ENCODE data around the gene PADI3.

DNA sequence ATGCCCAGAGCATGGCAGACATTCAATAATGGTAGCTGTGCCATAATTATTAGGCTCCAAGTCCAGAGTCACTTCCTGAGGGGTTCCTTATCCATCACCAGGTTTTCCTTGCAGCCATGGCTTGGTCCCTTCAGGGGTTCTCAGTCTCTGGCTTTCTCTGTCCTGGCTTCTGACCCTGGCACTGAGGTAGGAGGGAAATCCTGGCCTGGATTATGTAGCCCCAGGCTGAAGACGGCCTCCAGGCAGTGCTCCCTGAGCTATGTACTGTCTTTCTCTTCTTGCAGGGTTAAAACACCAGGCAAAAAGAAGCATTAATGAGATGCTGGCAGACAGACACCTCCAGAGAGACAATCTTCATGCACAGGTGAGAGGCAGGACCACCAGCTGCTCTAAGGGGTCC, 9.5 kb upstream of the PADI3 start:
- TF ChIP-seq, protein P1, sequence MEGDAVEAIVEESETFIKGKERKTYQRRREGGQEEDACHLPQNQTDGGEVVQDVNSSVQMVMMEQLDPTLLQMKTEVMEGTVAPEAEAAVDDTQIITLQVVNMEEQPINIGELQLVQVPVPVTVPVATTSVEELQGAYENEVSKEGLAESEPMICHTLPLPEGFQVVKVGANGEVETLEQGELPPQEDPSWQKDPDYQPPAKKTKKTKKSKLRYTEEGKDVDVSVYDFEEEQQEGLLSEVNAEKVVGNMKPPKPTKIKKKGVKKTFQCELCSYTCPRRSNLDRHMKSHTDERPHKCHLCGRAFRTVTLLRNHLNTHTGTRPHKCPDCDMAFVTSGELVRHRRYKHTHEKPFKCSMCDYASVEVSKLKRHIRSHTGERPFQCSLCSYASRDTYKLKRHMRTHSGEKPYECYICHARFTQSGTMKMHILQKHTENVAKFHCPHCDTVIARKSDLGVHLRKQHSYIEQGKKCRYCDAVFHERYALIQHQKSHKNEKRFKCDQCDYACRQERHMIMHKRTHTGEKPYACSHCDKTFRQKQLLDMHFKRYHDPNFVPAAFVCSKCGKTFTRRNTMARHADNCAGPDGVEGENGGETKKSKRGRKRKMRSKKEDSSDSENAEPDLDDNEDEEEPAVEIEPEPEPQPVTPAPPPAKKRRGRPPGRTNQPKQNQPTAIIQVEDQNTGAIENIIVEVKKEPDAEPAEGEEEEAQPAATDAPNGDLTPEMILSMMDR (conservative IDR thresholded peaks at IDR 0.05 in 1 of 2, IDR thresholded peaks at IDR 0.05 in 1 of 2; ENCODE audit: low read depth in 1 of 2, low read length in 2 of 2): no peak
- no peak for TF ChIP-seq EZH2 (IDR thresholded peaks at IDR 0.05; ENCODE audit: low read length, missing control alignments)
